Caco-2 (cell line): Measurements from ENCODE around the gene CAMKK1. TPM values are rescaled to one million over a fixed set of nuclear protein-coding genes. Genes with fewer than 3 reads are reported as not detected.

Experiments
- BruUV-seq: library from RNA; stranded (reverse); fragments of 400-500 nt; replicated peaks from 2 replicates; lab custom pipeline; 2021; lab: Mats Ljungman, UMichigan
- CTCF ChIA-PET: fragments of 300-600 bp; sonication (Branson Sonifier 250); formaldehyde crosslinking; loops from one replicate; lab custom pipeline; 2022; ENCODE audit warnings: antibody characterized with exemption; lab: Charles Lee
- POLR2A ChIA-PET: fragments of 300-600 bp; sonication (Branson Sonifier 250); formaldehyde crosslinking; loops from one replicate; lab custom pipeline; 2022; ENCODE audit warnings: antibody characterized with exemption; lab: Charles Lee
- DNase-seq, 2 experiments: peaks; one replicate each; pipeline versions ENCODE4 v3.0.0 to v3.0.0-alpha.2; 2020 to 2022
- H3K27me3 ChIP-seq: replicated peaks from 2 replicates; pipeline ENCODE4 v1.6.0; 2011; ENCODE audit warnings: low read length; ENCODE audit not compliant: control insufficient read depth, insufficient read depth
- H3K36me3 ChIP-seq: 2 replicates; pipeline ENCODE4 v1.5.1; 2011; ENCODE audit warnings: low read length; ENCODE audit not compliant: control insufficient read depth, insufficient read depth
- H3K4me1 ChIP-seq: fragments of 250-450 bp; sonication (Bioruptor Pico); 2 replicates; pipeline ENCODE4 v1.5.1; 2020; ENCODE audit warnings: mild to moderate bottlenecking
- H3K4me3 ChIP-seq: 2 replicates; pipeline ENCODE4 v1.5.1; 2011; ENCODE audit warnings: low read depth, mild to moderate bottlenecking, control low read depth, low read length
- H3K9me3 ChIP-seq: fragments of 250-450 bp; sonication (Bioruptor Pico); 2 replicates; pipeline ENCODE4 v1.5.1; 2020; ENCODE audit warnings: mild to moderate bottlenecking, moderate library complexity
- H3K27ac Mint-ChIP-seq: one replicate; pipeline ENCODE4 v1.8.0; 2022; ENCODE audit warnings: mixed read lengths; ENCODE audit not compliant: unreplicated experiment
- H3K27me3 Mint-ChIP-seq: one replicate; pipeline ENCODE4 v1.8.0; 2022; ENCODE audit warnings: mixed read lengths; ENCODE audit not compliant: insufficient read depth, unreplicated experiment
- H3K36me3 Mint-ChIP-seq: one replicate; pipeline ENCODE4 v1.8.0; 2022; ENCODE audit warnings: mild to moderate bottlenecking, mixed read lengths; ENCODE audit not compliant: insufficient read depth, unreplicated experiment
- H3K4me1 Mint-ChIP-seq: one replicate; pipeline ENCODE4 v1.8.0; 2022; ENCODE audit warnings: low read depth, mixed read lengths; ENCODE audit not compliant: unreplicated experiment
- H3K4me3 Mint-ChIP-seq: one replicate; pipeline ENCODE4 v1.8.0; 2022; ENCODE audit warnings: mild to moderate bottlenecking, moderate library complexity, mixed read lengths; ENCODE audit not compliant: unreplicated experiment
- H3K9me3 Mint-ChIP-seq: one replicate; pipeline ENCODE4 v1.8.0; 2022; ENCODE audit warnings: mixed read lengths; ENCODE audit not compliant: unreplicated experiment
- CTCF ChIP-seq, 2 experiments: fragments of 200-600 bp in 1 of 2; IDR thresholded peaks; 1 replicate in 1 of 2; 2 replicates in 1 of 2; pipeline versions ENCODE4 v1.5.1 to v1.8.0; 2011 to 2022; ENCODE audit warnings: antibody characterized with exemption in 1 of 2, control low read depth in 1 of 2, inconsistent platforms in 1 of 2, low read depth in 1 of 2, low read length in 1 of 2, mild to moderate bottlenecking in 1 of 2, moderate library complexity in 1 of 2; ENCODE audit not compliant: insufficient read depth in 1 of 2, severe bottlenecking in 1 of 2, unreplicated experiment in 1 of 2
- intact Hi-C: fragments of 100-400 bp; cut with micrococcal nuclease; formaldehyde crosslinking; loops from one replicate; pipeline ENCODE4 v1.10.0; 2022; ENCODE audit not compliant: unreplicated experiment
- total RNA-seq: library from RNA; stranded (reverse); gene quantifications from 2 replicates; pipeline ENCODE4 v1.2.3, GENCODE V29; 2022

CAMKK1 gene
- total RNA-seq, 1 experiment from 2014 or later: 1.9 TPM

GRCh38 chr17:3865176-3865575 is 27.7 kb downstream of the CAMKK1 start:
- intact Hi-C loops: no loop called here
- Histone ChIP-seq H3K4me1 (no peaks in the 10 kb centered on the region), H3K9me3 (no peaks in the 10 kb centered on the region), H3K27me3 (no peaks in the 10 kb centered on the region), H3K4me3 (no peak overlapping the region), H3K36me3 (no peaks in the 10 kb centered on the region)
- no peak for DNase-seq
- H3K27me3 Mint-ChIP-seq: no peaks in the 10 kb centered on the region
- H3K4me1 Mint-ChIP-seq: no peaks in the 10 kb centered on the region
- TF ChIP-seq CTCF (IDR thresholded peaks at IDR 0.05; ENCODE audit: insufficient read depth in 1 of 2, low read depth in 1 of 2, low read length in 1 of 2, severe bottlenecking in 1 of 2, unreplicated experiment in 1 of 2): no peak
- H3K4me3 Mint-ChIP-seq: no peak overlapping the region
- ChIA-PET POLR2A (no interaction called here), CTCF (no interaction called here)
- H3K27ac Mint-ChIP-seq: no peak overlapping the region
- BruUV-seq: no TSS peak
- no peaks in the 10 kb centered on the region for H3K9me3 Mint-ChIP-seq
- no peaks in the 10 kb centered on the region for H3K36me3 Mint-ChIP-seq

- Mint-ChIP-seq H3K27ac (no peak overlapping the region), H3K9me3 (no peaks in the 10 kb centered on the region), H3K36me3 (no peaks in the 10 kb centered on the region), H3K27me3 (no peaks in the 10 kb centered on the region), H3K4me3 (no peak overlapping the region), H3K4me1 (no peaks in the 10 kb centered on the region)
- no peak for DNase-seq
- H3K9me3 ChIP-seq: no peaks in the 10 kb centered on the region
- no TSS peak for BruUV-seq
- POLR2A ChIA-PET: no interaction called here
- no peak for TF ChIP-seq CTCF (IDR thresholded peaks at IDR 0.05; ENCODE audit: insufficient read depth in 1 of 2, low read depth in 1 of 2, low read length in 1 of 2, severe bottlenecking in 1 of 2, unreplicated experiment in 1 of 2)
- H3K36me3 ChIP-seq: no peaks in the 10 kb centered on the region
- no peak overlapping the region for H3K4me3 ChIP-seq
- H3K27me3 ChIP-seq: no peaks in the 10 kb centered on the region
- CTCF ChIA-PET: no interaction called here
- intact Hi-C loops: no loop called here
- no peaks in the 10 kb centered on the region for H3K4me1 ChIP-seq
Measured at GRCh38 chr17:3864534-3864933, 28.3 kb downstream of the CAMKK1 start.

GRCh38 chr17:3861761-3862681 is 30.8 kb downstream of the CAMKK1 start:
- ChIA-PET CTCF (no interaction called here), POLR2A (no interaction called here)
- intact Hi-C loops: no loop called here
- no peaks in the 10 kb centered on the region for H3K27me3 Mint-ChIP-seq
- Histone ChIP-seq H3K36me3 (no peaks in the 10 kb centered on the region), H3K4me3 (no peak overlapping the region), H3K9me3 (no peaks in the 10 kb centered on the region), H3K4me1 (no peaks in the 10 kb centered on the region), H3K27me3 (no peaks in the 10 kb centered on the region)
- H3K27ac Mint-ChIP-seq: no peak overlapping the region
- H3K4me3 Mint-ChIP-seq: no peak overlapping the region
- BruUV-seq: no TSS peak
- no peaks in the 10 kb centered on the region for H3K4me1 Mint-ChIP-seq
- no peaks in the 10 kb centered on the region for H3K9me3 Mint-ChIP-seq
- DNase-seq: no peak
- no peak for TF ChIP-seq CTCF (IDR thresholded peaks at IDR 0.05; ENCODE audit: insufficient read depth in 1 of 2, low read depth in 1 of 2, low read length in 1 of 2, severe bottlenecking in 1 of 2, unreplicated experiment in 1 of 2)
- no peaks in the 10 kb centered on the region for H3K36me3 Mint-ChIP-seq
